Caco-2 (cell line): ENCODE measurements around the gene LRRC26. TPM values are rescaled to one million over a fixed set of nuclear protein-coding genes. Genes with fewer than 3 reads are reported as not detected.
"Not testable (repeated sequence)": the region's sequence is repeated elsewhere in the genome, so short reads cannot be mapped to it uniquely, and the experiment has no call there.

Source experiments
- BruUV-seq: library from RNA; stranded (reverse); fragments of 400-500 nt; replicated peaks from 2 replicates; lab custom pipeline; 2021; lab: Mats Ljungman, UMichigan
- CTCF ChIA-PET: fragments of 300-600 bp; sonication (Branson Sonifier 250); formaldehyde crosslinking; loops from one replicate; lab custom pipeline; 2022; ENCODE audit warnings: antibody characterized with exemption; lab: Charles Lee
- POLR2A ChIA-PET: fragments of 300-600 bp; sonication (Branson Sonifier 250); formaldehyde crosslinking; loops from one replicate; lab custom pipeline; 2022; ENCODE audit warnings: antibody characterized with exemption; lab: Charles Lee
- DNase-seq, 2 experiments: peaks; one replicate each; pipeline versions ENCODE4 v3.0.0 to v3.0.0-alpha.2; 2020 to 2022
- H3K27me3 ChIP-seq: replicated peaks from 2 replicates; pipeline ENCODE4 v1.6.0; 2011; ENCODE audit warnings: low read length; ENCODE audit not compliant: control insufficient read depth, insufficient read depth
- H3K36me3 ChIP-seq: 2 replicates; pipeline ENCODE4 v1.5.1; 2011; ENCODE audit warnings: low read length; ENCODE audit not compliant: control insufficient read depth, insufficient read depth
- H3K4me1 ChIP-seq: fragments of 250-450 bp; sonication (Bioruptor Pico); 2 replicates; pipeline ENCODE4 v1.5.1; 2020; ENCODE audit warnings: mild to moderate bottlenecking
- H3K4me3 ChIP-seq: 2 replicates; pipeline ENCODE4 v1.5.1; 2011; ENCODE audit warnings: low read depth, mild to moderate bottlenecking, control low read depth, low read length
- H3K9me3 ChIP-seq: fragments of 250-450 bp; sonication (Bioruptor Pico); 2 replicates; pipeline ENCODE4 v1.5.1; 2020; ENCODE audit warnings: mild to moderate bottlenecking, moderate library complexity
- H3K27ac Mint-ChIP-seq: one replicate; pipeline ENCODE4 v1.8.0; 2022; ENCODE audit warnings: mixed read lengths; ENCODE audit not compliant: unreplicated experiment
- H3K27me3 Mint-ChIP-seq: one replicate; pipeline ENCODE4 v1.8.0; 2022; ENCODE audit warnings: mixed read lengths; ENCODE audit not compliant: insufficient read depth, unreplicated experiment
- H3K36me3 Mint-ChIP-seq: one replicate; pipeline ENCODE4 v1.8.0; 2022; ENCODE audit warnings: mild to moderate bottlenecking, mixed read lengths; ENCODE audit not compliant: insufficient read depth, unreplicated experiment
- H3K4me1 Mint-ChIP-seq: one replicate; pipeline ENCODE4 v1.8.0; 2022; ENCODE audit warnings: low read depth, mixed read lengths; ENCODE audit not compliant: unreplicated experiment
- H3K4me3 Mint-ChIP-seq: one replicate; pipeline ENCODE4 v1.8.0; 2022; ENCODE audit warnings: mild to moderate bottlenecking, moderate library complexity, mixed read lengths; ENCODE audit not compliant: unreplicated experiment
- H3K9me3 Mint-ChIP-seq: one replicate; pipeline ENCODE4 v1.8.0; 2022; ENCODE audit warnings: mixed read lengths; ENCODE audit not compliant: unreplicated experiment
- intact Hi-C: fragments of 100-400 bp; cut with micrococcal nuclease; formaldehyde crosslinking; loops from one replicate; pipeline ENCODE4 v1.10.0; 2022; ENCODE audit not compliant: unreplicated experiment
- total RNA-seq: library from RNA; stranded (reverse); gene quantifications from 2 replicates; pipeline ENCODE4 v1.2.3, GENCODE V29; 2022
- TF ChIP-seq, protein P1 (sequence below), 2 experiments: fragments of 200-600 bp in 1 of 2; IDR thresholded peaks; 1 replicate in 1 of 2; 2 replicates in 1 of 2; pipeline versions ENCODE4 v1.5.1 to v1.8.0; 2011 to 2022; ENCODE audit warnings: antibody characterized with exemption in 1 of 2, control low read depth in 1 of 2, inconsistent platforms in 1 of 2, low read depth in 1 of 2, low read length in 1 of 2, mild to moderate bottlenecking in 1 of 2, moderate library complexity in 1 of 2; ENCODE audit not compliant: insufficient read depth in 1 of 2, severe bottlenecking in 1 of 2, unreplicated experiment in 1 of 2

The LRRC26 gene
- total RNA-seq, 1 experiment from 2014 or later, result 2.9 TPM

GRCh38 chr9:137127301-137128157, 42.3 kb downstream of the LRRC26 start:
- peak overlapping the region; percentile 89 for H3K27ac Mint-ChIP-seq
- ChIA-PET POLR2A (interaction anchor here (0.6 to 1.5 kb wide), 5 partner anchors 42 to 335 kb away, joined by 3 to 6 read pairs (median 3); partner anchors contain the start of genes LRRC26 and TUBB4B), CTCF (interaction anchor here (0.7 to 1.2 kb wide), 9 partner anchors 15 to 109 kb away, joined by 3 to 12 read pairs (median 5); partner anchors contain the start of genes ANAPC2, MAN1B1, RNF224 and SSNA1)
- peak overlapping the region; percentile 82 for H3K4me3 Mint-ChIP-seq
- no peaks in the 10 kb centered on the region for H3K9me3 Mint-ChIP-seq
- DNase-seq, result peak in 1 of 2 experiments; percentile 57
- no peaks in the 10 kb centered on the region for H3K36me3 ChIP-seq
- no TSS peak for BruUV-seq
- peaks cover 10% of the 10 kb centered on the region for H3K36me3 Mint-ChIP-seq
- intact Hi-C loops, result loop anchor here (5.0 kb wide), 1 partner anchor 40 kb away; no protein-coding TSS in a partner anchor
- TF ChIP-seq, protein P1, sequence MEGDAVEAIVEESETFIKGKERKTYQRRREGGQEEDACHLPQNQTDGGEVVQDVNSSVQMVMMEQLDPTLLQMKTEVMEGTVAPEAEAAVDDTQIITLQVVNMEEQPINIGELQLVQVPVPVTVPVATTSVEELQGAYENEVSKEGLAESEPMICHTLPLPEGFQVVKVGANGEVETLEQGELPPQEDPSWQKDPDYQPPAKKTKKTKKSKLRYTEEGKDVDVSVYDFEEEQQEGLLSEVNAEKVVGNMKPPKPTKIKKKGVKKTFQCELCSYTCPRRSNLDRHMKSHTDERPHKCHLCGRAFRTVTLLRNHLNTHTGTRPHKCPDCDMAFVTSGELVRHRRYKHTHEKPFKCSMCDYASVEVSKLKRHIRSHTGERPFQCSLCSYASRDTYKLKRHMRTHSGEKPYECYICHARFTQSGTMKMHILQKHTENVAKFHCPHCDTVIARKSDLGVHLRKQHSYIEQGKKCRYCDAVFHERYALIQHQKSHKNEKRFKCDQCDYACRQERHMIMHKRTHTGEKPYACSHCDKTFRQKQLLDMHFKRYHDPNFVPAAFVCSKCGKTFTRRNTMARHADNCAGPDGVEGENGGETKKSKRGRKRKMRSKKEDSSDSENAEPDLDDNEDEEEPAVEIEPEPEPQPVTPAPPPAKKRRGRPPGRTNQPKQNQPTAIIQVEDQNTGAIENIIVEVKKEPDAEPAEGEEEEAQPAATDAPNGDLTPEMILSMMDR (IDR thresholded peaks at IDR 0.05; ENCODE audit: insufficient read depth in 1 of 2, low read depth in 1 of 2, low read length in 1 of 2, severe bottlenecking in 1 of 2, unreplicated experiment in 1 of 2), result peak in 1 of 2 experiments; percentile 4
- H3K4me1 Mint-ChIP-seq, result peaks cover 21% of the 10 kb centered on the region
- H3K9me3 ChIP-seq, result no peaks in the 10 kb centered on the region
- no peaks in the 10 kb centered on the region for H3K27me3 ChIP-seq
- 0 out of 2 replicates have a peak, but pooled peaks cover 9% of the 10 kb centered on the region for H3K4me1 ChIP-seq
- no peaks in the 10 kb centered on the region for H3K27me3 Mint-ChIP-seq
- H3K4me3 ChIP-seq, result peak overlapping the region; percentile 87

DNA sequence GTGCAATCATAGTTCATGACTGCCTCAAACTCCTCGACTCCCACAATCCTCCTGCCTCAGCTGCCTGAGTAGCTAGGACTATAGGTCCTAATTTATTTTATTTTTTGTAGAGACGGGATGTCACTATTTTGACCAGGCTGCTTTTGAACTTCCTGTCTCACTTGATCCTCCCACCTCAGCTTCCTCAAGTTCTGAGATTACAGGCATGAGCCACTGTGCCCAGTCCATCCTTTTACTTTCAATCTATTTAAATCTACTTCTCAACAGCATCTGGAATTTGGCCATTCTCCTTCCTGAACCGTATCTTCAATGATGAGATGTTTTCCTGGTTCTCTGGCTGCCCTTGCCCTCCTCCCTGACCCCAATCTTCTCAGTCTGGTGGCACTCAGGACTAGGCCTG, 43.1 kb downstream of the LRRC26 start:
- BruUV-seq, result no TSS peak
- 0 out of 2 replicates have a peak, but pooled peaks cover 9% of the 10 kb centered on the region for H3K4me1 ChIP-seq

GRCh38 chr9:137123952-137124462, 45.8 kb downstream of the LRRC26 start:
- H3K4me3 Mint-ChIP-seq, H3K4me1 ChIP-seq, H3K27ac Mint-ChIP-seq, CTCF ChIA-PET, H3K36me3 ChIP-seq, H3K27me3 Mint-ChIP-seq, H3K4me3 ChIP-seq, H3K9me3 Mint-ChIP-seq, intact Hi-C loops, POLR2A ChIA-PET, BruUV-seq, H3K9me3 ChIP-seq, H3K27me3 ChIP-seq, DNase-seq: not testable (repeated sequence)
- H3K4me1 Mint-ChIP-seq, result peaks cover 21% of the 10 kb centered on the region
- H3K36me3 Mint-ChIP-seq, result peaks cover 16% of the 10 kb centered on the region

More for the DNA sequence above, 43.1 kb downstream of the LRRC26 start:
- Mint-ChIP-seq H3K4me3 (peak overlapping the region; percentile 82), H3K4me1 (peaks cover 21% of the 10 kb centered on the region), H3K36me3 (peaks cover 10% of the 10 kb centered on the region), H3K9me3 (no peaks in the 10 kb centered on the region), H3K27me3 (no peaks in the 10 kb centered on the region), H3K27ac (peak overlapping the region; percentile 89)
- Histone ChIP-seq H3K36me3 (no peaks in the 10 kb centered on the region), H3K27me3 (no peaks in the 10 kb centered on the region), H3K9me3 (no peaks in the 10 kb centered on the region), H3K4me3 (peak overlapping the region; percentile 40)
- intact Hi-C loops, result loop anchor here (5.0 kb wide), 1 partner anchor 41 kb away; no protein-coding TSS in a partner anchor
- no peak for DNase-seq
- CTCF ChIA-PET, result interaction anchor here (1.1 kb wide), 1 partner anchor 74 kb away, joined by 3 read pairs; the partner anchor contains the start of gene TPRN
- POLR2A ChIA-PET, result interaction anchor here (1.5 kb wide), 1 partner anchor 114 kb away, joined by 6 read pairs; the partner anchor contains the start of gene TUBB4B
- TF ChIP-seq, protein P1 (IDR thresholded peaks at IDR 0.05; ENCODE audit: insufficient read depth in 1 of 2, low read depth in 1 of 2, low read length in 1 of 2, severe bottlenecking in 1 of 2, unreplicated experiment in 1 of 2), result no peak
